Stimulated activated CD8-positive, alpha-beta memory T cell treated with anti-CD3 and anti-CD28 coated beads, Interleukin-7, amount 100 ng/mL, for 48 hours (primary cell): ENCODE results near the gene EPHA2.

ENCODE experiments used
- DNase-seq, 2 donors: peaks; one replicate each; pipeline ENCODE4 v3.0.0-alpha.2; 2020; ENCODE audit warnings: low read depth in 1 of 2; ENCODE audit errors: extremely low read depth in 1 of 2

Gene EPHA2

GRCh38 chr1:16151196-16151994 is 4.5 kb downstream of the EPHA2 start:
- DNase-seq, result no peak

- no peak for DNase-seq
Measured at GRCh38 chr1:16150508-16150907, 5.4 kb downstream of the EPHA2 start.

GRCh38 chr1:16149702-16150488 is 6.0 kb downstream of the EPHA2 start:
- no peak for DNase-seq

GRCh38 chr1:16149146-16149545 is 6.7 kb downstream of the EPHA2 start:
- DNase-seq, result no peak

GRCh38 chr1:16148329-16149092 is 7.4 kb downstream of the EPHA2 start:
- no peak for DNase-seq

GRCh38 chr1:16147156-16147926 is 8.5 kb downstream of the EPHA2 start:
- DNase-seq, result no peak

GRCh38 chr1:16146279-16147155 is 9.4 kb downstream of the EPHA2 start:
- no peak for DNase-seq

GRCh38 chr1:16145662-16146278 is 10.1 kb downstream of the EPHA2 start:
- no peak for DNase-seq

- DNase-seq, result no peak
Measured at GRCh38 chr1:16145030-16145661, 10.7 kb downstream of the EPHA2 start.

GRCh38 chr1:16144325-16145029 is 11.4 kb downstream of the EPHA2 start:
- DNase-seq, result no peak

GRCh38 chr1:16143566-16144324 is 12.1 kb downstream of the EPHA2 start:
- DNase-seq, result no peak

GRCh38 chr1:16143005-16143565 is 12.8 kb downstream of the EPHA2 start:
- DNase-seq, result no peak

- DNase-seq, result no peak
Measured at GRCh38 chr1:16142383-16142995, 13.4 kb downstream of the EPHA2 start.

- no peak for DNase-seq
Measured at GRCh38 chr1:16141573-16142336, 14.1 kb downstream of the EPHA2 start.

GRCh38 chr1:16140068-16140596 is 15.7 kb downstream of the EPHA2 start:
- DNase-seq, result no peak

- no peak for DNase-seq
Measured at GRCh38 chr1:16139473-16139962, 16.4 kb downstream of the EPHA2 start.
